HG03045 (cell line): ENCODE data around the gene POC1A.
"Not testable (repeated sequence)": the region's sequence is repeated elsewhere in the genome, so short reads cannot be mapped to it uniquely, and the experiment has no call there.

Experiments used
- ATAC-seq: cut with Tn5 transposase; IDR thresholded peaks from one replicate; pipeline ENCODE4 v1.9.1; 2021; ENCODE audit warnings: mild to moderate bottlenecking, moderate library complexity; ENCODE audit not compliant: unreplicated experiment

The POC1A gene

GRCh38 chr3:52153389-52154096 is 680 bp downstream of the POC1A start:
- peak; percentile 10 for ATAC-seq

GRCh38 chr3:52151991-52152390 is 2.2 kb downstream of the POC1A start:
- not testable (repeated sequence) for ATAC-seq

- no peak for ATAC-seq
Measured at GRCh38 chr3:52150860-52151259, 3.4 kb downstream of the POC1A start.

GRCh38 chr3:52150357-52150756 is 3.9 kb downstream of the POC1A start:
- ATAC-seq = no peak

- ATAC-seq = no peak
Measured at GRCh38 chr3:52149726-52150125, 4.5 kb downstream of the POC1A start.

GRCh38 chr3:52149021-52149420 is 5.2 kb downstream of the POC1A start:
- no peak for ATAC-seq

GRCh38 chr3:52147804-52148203 is 6.4 kb downstream of the POC1A start:
- ATAC-seq = no peak

GRCh38 chr3:52146811-52147210 is 7.4 kb downstream of the POC1A start:
- ATAC-seq = no peak

- no peak for ATAC-seq
Measured at GRCh38 chr3:52146189-52146588, 8.0 kb downstream of the POC1A start.

- no peak for ATAC-seq
Measured at GRCh38 chr3:52145736-52146110, 8.5 kb downstream of the POC1A start.

- ATAC-seq = no peak
Measured at GRCh38 chr3:52144796-52145735, 9.2 kb downstream of the POC1A start.

- peak; percentile 54 for ATAC-seq
Measured at GRCh38 chr3:52144034-52144795, 10.0 kb downstream of the POC1A start.

GRCh38 chr3:52143616-52144015 is 10.6 kb downstream of the POC1A start:
- ATAC-seq = no peak

- ATAC-seq = no peak
Measured at GRCh38 chr3:52143156-52143555, 11.1 kb downstream of the POC1A start.

GRCh38 chr3:52141751-52142150 is 12.5 kb downstream of the POC1A start:
- ATAC-seq = no peak

- no peak for ATAC-seq
Measured at GRCh38 chr3:52140769-52141168, 13.5 kb downstream of the POC1A start.

GRCh38 chr3:52140000-52140399 is 14.2 kb downstream of the POC1A start:
- no peak for ATAC-seq

- ATAC-seq = no peak
Measured at GRCh38 chr3:52137311-52137710, 16.9 kb downstream of the POC1A start.

- ATAC-seq = no peak
Measured at GRCh38 chr3:52136513-52136912, 17.7 kb downstream of the POC1A start.

GRCh38 chr3:52135332-52135731 is 18.9 kb downstream of the POC1A start:
- ATAC-seq = no peak

GRCh38 chr3:52134761-52135160 is 19.5 kb downstream of the POC1A start:
- ATAC-seq = no peak
